Erythroblast (primary cell): ENCODE measurements around the gene ZNF813.
"Not testable (repeated sequence)": the region's sequence is repeated elsewhere in the genome, so short reads cannot be mapped to it uniquely, and the experiment has no call there.

Experiments
- GATA1 ChIP-seq: IDR thresholded peaks from 2 replicates; pipeline ENCODE4 v1.6.1; 2011; ENCODE audit warnings: low read depth, mild to moderate bottlenecking, control low read depth, low read length, moderate library complexity
- POLR2A ChIP-seq: IDR thresholded peaks from 2 replicates; pipeline ENCODE4 v1.6.1; 2011; ENCODE audit warnings: mild to moderate bottlenecking, low read length

DNA sequence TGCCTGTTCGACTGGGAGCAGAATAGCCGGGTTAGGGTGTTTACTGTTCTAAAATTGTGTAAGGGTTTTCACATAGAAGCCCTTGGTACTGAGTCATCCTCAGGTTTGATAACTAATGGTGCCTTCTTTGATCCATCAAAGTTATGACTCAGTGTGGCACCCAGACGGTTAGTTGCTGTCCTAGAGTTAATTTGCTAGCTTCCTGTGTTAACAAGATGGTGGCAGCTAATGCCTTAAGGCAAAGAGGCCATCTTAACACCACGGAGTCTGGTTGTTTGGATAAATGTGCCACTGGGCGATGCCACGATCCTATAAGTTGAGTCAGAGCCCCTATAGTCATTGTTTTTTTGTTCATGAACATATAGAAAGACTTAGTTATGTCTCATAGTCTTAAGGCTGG is 7.9 kb downstream of the ZNF813 start:
- TF ChIP-seq POLR2A, GATA1: not testable (repeated sequence)
